NCI-H1092 (cell line): ENCODE measurements around the gene MED25.

ENCODE experiments used
- DNase-seq: peaks from one replicate; lab custom pipeline; 2025; lab: John Stamatoyannopoulos, UW

MED25 gene

DNA sequence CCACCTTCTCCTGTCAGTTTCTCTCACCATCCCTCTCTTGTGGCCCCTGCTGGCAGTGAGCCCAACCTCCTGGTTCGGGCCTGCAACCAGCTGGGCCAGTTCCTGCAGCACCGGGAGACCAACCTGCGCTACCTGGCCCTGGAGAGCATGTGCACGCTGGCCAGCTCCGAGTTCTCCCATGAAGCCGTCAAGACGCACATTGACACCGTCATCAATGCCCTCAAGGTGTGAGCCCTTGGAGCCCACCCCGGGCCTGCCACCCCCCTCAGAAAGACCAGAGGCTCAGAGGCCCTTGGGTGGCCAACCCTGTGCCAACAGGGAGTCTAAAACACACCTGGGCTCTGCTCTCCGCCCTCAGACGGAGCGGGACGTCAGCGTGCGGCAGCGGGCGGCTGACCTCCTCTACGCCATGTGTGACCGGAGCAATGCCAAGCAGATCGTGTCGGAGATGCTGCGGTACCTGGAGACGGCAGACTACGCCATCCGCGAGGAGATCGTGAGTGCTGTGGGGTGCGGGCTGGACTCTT lies 18.8 kb upstream of the MED25 start:
- DNase-seq = no peak

- DNase-seq = no peak
These were observed 18.2 kb upstream of the MED25 start for GRCh38 chr19:49799798-49800376.

DNA sequence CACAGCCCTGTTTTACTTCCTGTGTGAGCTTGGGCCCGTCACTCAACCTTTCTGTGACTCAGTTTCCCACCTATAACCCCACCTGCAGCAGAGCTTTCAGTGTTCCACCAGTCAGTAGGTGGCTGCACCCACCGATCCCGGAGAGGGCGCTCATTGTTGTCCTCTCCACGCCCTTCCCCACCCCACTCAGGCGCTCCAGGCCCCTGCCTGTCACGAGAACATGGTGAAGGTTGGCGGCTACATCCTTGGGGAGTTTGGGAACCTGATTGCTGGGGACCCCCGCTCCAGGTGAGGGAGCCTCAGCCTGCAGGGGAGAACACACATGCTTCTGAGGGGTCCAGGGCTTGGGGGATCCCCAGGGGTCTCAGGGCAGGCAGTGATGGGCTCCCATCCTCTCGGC lies 17.3 kb upstream of the MED25 start:
- no peak for DNase-seq

DNA sequence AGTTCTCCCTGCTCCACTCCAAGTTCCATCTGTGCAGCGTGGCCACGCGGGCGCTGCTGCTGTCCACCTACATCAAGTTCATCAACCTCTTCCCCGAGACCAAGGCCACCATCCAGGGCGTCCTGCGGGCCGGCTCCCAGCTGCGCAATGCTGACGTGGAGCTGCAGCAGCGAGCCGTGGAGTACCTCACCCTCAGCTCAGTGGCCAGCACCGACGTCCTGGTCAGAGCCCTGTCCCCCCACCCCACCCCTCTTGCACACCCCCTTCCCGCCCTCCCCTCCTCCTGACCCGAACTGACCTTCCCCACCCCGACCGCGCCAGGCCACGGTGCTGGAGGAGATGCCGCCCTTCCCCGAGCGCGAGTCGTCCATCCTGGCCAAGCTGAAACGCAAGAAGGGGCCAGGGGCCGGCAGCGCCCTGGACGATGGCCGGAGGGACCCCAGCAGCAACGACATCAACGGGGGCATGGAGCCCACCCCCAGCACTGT lies 16.6 kb upstream of the MED25 start:
- DNase-seq = no peak

GRCh38 chr19:49801966-49802661 lies 16.0 kb upstream of the MED25 start:
- peak; percentile 81 for DNase-seq

GRCh38 chr19:49802836-49803528 lies 15.1 kb upstream of the MED25 start:
- DNase-seq = no peak

GRCh38 chr19:49803529-49803856 lies 14.6 kb upstream of the MED25 start:
- no peak for DNase-seq

GRCh38 chr19:49805822-49806619 lies 12.1 kb upstream of the MED25 start:
- DNase-seq = no peak

- DNase-seq = no peak
These were observed 11.5 kb upstream of the MED25 start for GRCh38 chr19:49806620-49806959.

- DNase-seq = no peak
These were observed 10.8 kb upstream of the MED25 start for GRCh38 chr19:49807058-49807903.

DNA sequence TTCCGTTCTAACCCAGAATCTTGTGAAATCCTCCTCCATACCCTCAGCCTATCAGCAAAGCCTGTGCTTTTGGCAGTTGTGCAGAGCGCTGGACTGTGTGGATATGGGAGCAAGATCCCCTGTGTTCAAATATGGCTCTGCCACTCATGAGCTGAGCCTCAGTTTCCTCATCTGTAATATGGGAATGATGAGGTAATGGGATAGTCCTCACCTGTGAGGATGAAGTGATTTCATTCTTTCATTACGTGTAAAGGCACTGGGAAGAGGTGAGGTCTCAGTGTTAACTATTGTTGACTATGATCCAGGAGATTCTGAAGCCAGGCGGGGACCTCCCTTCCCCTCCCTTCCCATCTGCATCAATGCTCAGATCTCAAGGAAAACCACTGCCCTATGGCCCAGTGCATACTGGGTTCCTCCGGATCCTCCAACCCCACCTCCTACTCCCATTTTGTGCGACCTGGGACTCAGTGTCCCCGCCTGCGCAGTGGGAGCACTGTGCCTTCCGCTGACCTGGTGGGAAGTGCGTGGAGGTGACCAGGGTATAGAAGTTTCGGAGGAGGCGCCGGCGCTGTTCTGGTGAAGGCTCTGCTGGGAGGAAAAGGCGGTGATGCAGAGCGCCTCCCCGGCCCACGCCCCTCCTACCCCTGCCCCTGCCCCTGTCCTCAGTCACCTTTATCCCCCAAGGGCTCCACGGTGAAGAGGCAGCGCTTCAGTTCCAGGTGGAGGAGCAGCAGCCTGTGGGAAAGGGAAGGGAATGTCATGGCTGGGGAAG lies 10.0 kb upstream of the MED25 start:
- no peak for DNase-seq

DNA sequence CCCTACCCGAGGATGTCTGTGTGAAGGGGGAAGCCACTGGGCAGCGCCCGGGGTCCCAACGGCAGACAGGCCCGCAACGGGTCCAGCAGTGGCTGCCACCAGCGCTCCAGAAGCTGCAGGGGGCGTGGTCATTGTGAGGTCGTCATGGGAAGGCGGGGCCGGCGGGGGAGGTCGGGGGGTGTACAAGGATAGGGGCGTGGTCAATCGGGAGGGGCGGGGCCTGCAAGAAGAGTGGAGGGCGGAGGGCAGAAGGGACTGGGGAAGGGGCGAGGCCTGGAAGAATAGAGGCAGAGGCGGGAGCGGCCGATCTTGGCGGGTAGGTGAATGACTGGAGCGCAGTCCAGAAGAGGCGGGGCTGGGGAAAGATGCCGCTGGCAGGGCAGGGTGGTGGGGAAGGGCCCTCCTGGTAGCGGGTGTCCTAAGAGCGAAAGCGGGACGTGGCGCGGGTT lies 9.4 kb upstream of the MED25 start:
- peak; percentile 72 for DNase-seq

GRCh38 chr19:49809160-49809940 lies 8.7 kb upstream of the MED25 start:
- DNase-seq = no peak

- DNase-seq = no peak
These were observed 8.1 kb upstream of the MED25 start for GRCh38 chr19:49809941-49810389.

GRCh38 chr19:49811328-49811727 lies 6.8 kb upstream of the MED25 start:
- DNase-seq = no peak

GRCh38 chr19:49812452-49812996 lies 5.6 kb upstream of the MED25 start:
- no peak for DNase-seq

GRCh38 chr19:49812997-49813861 lies 4.9 kb upstream of the MED25 start, which contains the start of gene FUZ:
FUZ (minus strand) TSS chr19:49813292; CDS start chr19:49813106, 186 bp downstream.
- DNase-seq = peak; percentile 96

DNA sequence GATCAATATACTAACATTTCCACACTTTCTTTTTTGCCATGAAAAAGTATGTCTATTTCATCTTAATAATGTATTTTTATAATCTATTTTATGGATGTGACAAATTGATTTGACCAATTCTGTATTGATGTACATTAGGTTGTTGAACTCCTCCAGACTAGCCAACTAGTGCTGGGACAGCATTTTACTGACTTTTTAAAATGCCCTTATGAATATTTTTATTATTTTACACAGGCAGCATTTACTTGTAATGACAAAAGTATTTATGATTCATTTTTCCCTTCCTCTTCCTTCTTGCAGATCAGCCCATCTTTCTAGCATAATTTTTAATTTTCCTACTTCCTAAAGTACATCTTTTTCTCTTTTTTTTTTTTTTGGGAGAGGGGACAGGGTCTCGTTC lies 4.1 kb upstream of the MED25 start:
- DNase-seq = no peak
